HG03439 (cell line): ENCODE results near the gene CFAP99.
"Not testable (repeated sequence)": the region's sequence is repeated elsewhere in the genome, so short reads cannot be mapped to it uniquely, and the experiment has no call there.

Experiments used
- ATAC-seq: cut with Tn5 transposase; IDR thresholded peaks from one replicate; pipeline ENCODE4 v1.9.1; 2021; ENCODE audit warnings: mild to moderate bottlenecking, moderate library complexity; ENCODE audit not compliant: unreplicated experiment

CFAP99 gene

GRCh38 chr4:2418650-2419571, at the start of gene CFAP99:
Gene CFAP99, plus strand, starts transcription at chr4:2418955.
- peak; percentile 87 for ATAC-seq

- ATAC-seq, result no peak
These were observed 48.0 kb upstream of the CFAP99 start for GRCh38 chr4:2370597-2371320.

GRCh38 chr4:2371765-2372487, 46.8 kb upstream of the CFAP99 start:
- no peak for ATAC-seq

GRCh38 chr4:2372488-2373030, 46.2 kb upstream of the CFAP99 start:
- no peak for ATAC-seq

DNA sequence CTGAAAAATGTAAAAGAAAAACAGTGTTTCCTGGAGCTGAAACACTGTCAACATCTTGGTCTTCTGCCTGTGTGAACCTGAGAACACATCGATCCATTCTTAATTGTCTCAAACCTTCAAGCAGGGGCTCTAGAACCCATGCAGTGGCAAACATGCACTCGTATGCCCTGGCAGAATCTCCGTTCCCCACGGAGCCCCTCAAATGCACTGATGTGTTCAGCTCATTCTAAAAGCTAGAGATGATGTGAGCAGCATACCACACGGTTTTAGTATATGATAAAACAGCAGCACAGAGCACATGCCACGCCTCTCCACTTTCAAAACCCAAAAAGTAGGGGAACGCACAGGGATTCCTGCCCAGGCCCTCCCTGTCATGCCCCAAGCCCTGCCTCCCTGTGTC, 45.2 kb upstream of the CFAP99 start:
- no peak for ATAC-seq

DNA sequence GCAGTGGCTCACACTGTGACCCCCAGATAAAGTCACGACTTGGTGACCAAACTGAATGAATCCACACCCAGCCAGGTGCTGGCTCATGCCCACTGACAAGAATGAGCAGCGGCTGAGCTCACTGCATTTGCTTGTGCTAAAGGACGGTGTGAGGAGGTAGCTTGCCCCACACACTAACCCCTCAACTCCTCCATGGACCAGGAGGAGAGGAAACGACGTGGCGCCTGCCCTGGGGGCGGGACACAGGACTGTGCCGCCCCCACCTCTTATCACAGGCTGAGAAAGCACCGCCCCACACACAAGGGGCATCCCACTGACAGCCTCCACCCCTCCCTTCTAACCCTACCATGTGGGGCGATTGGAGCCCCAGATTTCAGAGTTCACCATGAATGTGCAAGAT, 43.3 kb upstream of the CFAP99 start:
- ATAC-seq, result no peak

- no peak for ATAC-seq
These were observed 41.5 kb upstream of the CFAP99 start for GRCh38 chr4:2377241-2377640.

- ATAC-seq, result no peak
These were observed 40.4 kb upstream of the CFAP99 start for GRCh38 chr4:2378401-2378800.

DNA sequence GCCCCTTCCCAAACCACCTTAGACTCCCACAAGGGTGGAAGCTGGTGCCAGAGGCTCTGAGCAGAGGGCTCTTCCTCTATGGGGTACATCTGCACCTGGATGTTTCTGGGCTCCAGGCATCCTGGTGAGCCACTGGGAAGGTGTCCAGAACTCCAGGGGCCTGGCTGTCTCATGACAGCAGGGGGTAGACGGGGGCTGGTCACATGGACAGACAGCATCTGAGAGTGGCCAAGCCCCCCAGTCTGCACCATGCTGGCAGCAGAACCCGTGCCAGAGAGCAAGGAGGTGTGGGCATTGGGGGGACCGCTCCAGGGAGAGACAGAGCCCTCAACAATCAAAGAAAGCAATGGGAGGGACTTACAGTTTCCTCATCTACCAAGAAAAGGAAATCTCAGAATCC, 39.9 kb upstream of the CFAP99 start:
- no peak for ATAC-seq

DNA sequence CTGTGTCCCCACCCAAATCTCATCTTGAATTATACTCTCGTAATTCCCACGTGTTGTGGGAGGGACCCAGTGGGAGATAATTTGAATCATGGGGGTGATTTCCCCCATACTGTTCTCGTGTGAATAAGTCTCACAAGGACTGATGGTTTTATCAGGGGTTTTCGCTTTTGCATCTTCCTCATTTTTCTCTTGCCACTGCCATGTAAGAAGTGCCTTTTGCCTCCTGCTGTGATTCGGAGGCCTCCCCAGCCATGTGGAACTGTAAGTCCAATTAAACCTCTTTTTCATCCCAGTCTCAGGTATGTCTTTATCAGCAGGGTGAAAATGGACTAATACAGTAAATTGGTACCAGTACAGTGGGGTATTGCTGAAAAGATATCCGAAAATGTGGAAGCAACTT, 38.2 kb upstream of the CFAP99 start:
- ATAC-seq, result not testable (repeated sequence)

DNA sequence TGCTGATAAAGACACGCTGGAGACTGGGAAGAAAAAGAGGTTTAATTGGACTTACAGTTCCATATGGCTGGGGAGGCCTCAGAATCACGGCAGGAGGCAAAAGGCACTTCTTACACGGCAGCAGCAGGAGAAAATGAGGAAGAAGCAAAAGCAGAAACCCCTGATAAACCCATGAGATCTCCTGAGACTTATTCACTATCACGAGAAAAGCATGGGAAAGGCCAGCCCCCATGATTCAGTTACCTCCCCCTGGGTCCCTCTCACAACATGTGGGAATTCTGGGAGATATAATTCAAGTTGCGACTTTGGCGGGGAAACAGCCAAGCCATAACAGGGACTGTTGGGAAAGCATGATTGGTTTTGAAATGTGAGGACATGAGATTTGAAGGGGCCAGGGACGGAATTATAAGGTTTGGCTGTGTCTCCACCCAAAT, 36.0 kb upstream of the CFAP99 start:
- not testable (repeated sequence) for ATAC-seq

GRCh38 chr4:2383220-2383631, 35.5 kb upstream of the CFAP99 start:
- ATAC-seq, result not testable (repeated sequence)

GRCh38 chr4:2383760-2384159, 35.0 kb upstream of the CFAP99 start:
- no peak for ATAC-seq

DNA sequence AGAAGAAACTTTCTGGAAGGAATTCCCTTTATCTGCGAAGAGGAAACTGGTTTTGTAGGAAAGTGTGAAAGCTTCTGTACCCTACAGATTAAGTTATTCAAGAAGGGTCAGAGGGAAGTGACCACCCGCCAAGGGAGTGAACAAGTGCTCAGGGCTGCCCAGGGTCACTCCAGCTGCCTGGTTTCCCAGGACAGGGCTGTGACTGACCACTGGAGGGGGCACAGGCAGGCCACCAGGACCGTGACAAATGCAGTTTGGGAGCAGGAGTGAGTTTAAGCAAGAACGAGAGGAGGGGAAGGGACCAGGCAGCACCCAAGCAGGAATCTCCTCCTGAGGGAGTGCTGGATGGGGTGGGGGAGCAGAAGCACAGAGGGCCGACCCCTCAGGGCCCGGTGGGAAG, 34.5 kb upstream of the CFAP99 start:
- no peak for ATAC-seq

DNA sequence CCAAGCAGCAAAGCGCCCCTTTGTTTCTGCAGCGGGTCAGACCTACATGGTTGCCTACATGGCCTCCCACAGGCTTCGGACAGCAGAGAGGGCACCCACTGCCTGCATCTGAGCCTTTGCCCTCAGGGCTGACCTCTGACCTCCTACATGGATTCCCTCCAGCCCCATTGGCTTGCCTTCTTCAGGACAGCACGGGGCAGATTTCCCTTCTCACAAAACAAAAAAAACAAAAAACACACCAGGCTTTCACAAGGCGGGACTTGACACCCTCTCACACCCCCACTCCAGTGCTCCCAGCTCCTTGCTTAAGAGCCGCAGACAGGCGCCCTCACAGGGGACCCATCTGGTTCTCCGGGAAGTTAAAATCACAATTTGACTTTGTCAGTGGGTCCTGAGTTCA, 33.2 kb upstream of the CFAP99 start:
- no peak for ATAC-seq

DNA sequence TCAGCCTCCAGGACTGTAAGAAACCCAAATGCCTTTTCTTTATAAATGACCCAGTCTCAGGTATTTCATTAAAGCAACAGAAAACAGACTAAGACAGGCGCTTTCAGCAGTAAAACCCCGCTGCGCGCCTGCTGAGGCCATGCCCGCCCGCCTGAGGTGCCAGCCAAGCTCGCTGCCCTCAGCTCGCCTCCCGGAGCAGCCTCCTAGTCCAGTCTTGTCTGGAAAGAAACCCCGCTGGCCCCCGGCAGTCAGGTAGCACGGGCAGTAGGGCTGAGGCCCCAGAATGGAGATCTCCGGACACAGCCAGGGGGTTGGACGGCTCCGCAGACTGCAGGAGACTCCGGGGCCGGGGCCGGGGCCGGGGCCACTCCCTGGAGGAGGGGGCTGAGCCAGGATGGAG, 32.0 kb upstream of the CFAP99 start:
- ATAC-seq, result no peak

DNA sequence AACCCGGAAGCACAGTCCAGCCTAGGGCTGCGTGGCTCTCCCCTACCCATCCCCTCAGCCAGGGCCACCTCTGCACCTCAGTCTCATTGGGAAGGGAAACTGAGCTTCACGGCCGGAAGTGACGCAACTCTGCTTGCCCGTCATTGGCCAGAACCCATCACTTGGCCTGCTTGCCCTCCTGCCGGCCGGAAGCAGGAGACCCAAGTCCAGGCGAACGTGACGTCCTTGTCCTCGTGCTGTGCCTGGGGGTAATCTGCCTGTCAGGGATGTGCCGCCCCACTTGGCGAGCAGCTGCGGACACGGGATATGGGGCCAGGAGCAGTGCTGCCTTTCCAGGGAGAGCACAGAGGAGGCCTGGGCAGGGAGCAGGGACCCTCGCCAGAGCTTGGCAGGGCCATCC, 31.5 kb upstream of the CFAP99 start:
- no peak for ATAC-seq

GRCh38 chr4:2387829-2388228, 30.9 kb upstream of the CFAP99 start:
- ATAC-seq, result no peak

- ATAC-seq, result no peak
These were observed 30.1 kb upstream of the CFAP99 start for GRCh38 chr4:2388429-2389182.

GRCh38 chr4:2389691-2390090, 29.1 kb upstream of the CFAP99 start:
- ATAC-seq, result no peak
